K562 (cell line): ENCODE results near the gene MCMBP. TPM values are rescaled to one million over a fixed set of nuclear protein-coding genes. Genes with fewer than 3 reads are reported as not detected.

Experiments
- CEBPB ChIP-seq: fragments of 450-650 bp; IDR thresholded peaks from 2 replicates; pipeline ENCODE4 v1.6.1; 2016; ENCODE audit warnings: missing genetic modification characterization, missing compliant biosample characterization
- HMBOX1 ChIP-seq: sonication (generic); IDR thresholded peaks from 2 replicates; pipeline ENCODE4 v1.6.1; 2016
- MLX ChIP-seq, 2 experiments: fragments of 450-650 bp in 1 of 2; sonication (generic) in 1 of 2; formaldehyde crosslinking; conservative IDR thresholded peaks; 2 replicates each; pipeline versions ENCODE4 v1.4.0 to v1.8.1; 2020 to 2022; ENCODE audit warnings: mild to moderate bottlenecking in 1 of 2, missing genetic modification reagents in 1 of 2
- ZNF592 ChIP-seq: fragments of 450-650 bp; IDR thresholded peaks from 2 replicates; pipeline ENCODE4 v1.6.1; 2017; ENCODE audit warnings: antibody characterized with exemption, mild to moderate bottlenecking
- polyA plus RNA-seq, 8 experiments: library from polyadenylated mRNA; depleted of rRNA in 4 of 8; stranded (reverse) in 5 of 8; unstranded in 3 of 8; fragments of >200 nt; fragmentation: Nextera tagmentation in 2 of 8; fragmentation: Illumina TruSeq in 1 of 8; extraction: Ambion mirVana in 2 of 8; extraction: Trizol in 1 of 8; gene quantifications; 2 replicates each; pipeline versions ENCODE4 v1.2.1 to v1.2.3, GENCODE V29; 2011 to 2014; ENCODE audit warnings: inconsistent platforms in 1 of 8, missing spikeins in 1 of 8
- total RNA-seq, 7 experiments: library from RNA; depleted of rRNA in 6 of 7; stranded (reverse); fragments of >200 nt in 6 of 7; fragmentation: Illumina TruSeq in 2 of 7; extraction: Trizol in 2 of 7; gene quantifications; 2 replicates each; pipeline versions ENCODE4 v1.2.1 to v1.2.3, GENCODE V29; 2011 to 2021; ENCODE audit warnings: low replicate concordance in 1 of 7

MCMBP gene
- total and polyA plus RNA-seq, 9 of the 15 experiments (the other 6 are each of a cell fraction or from before 2014, with no cell fraction given), result 11.2 to 74.3 (median 50.5) TPM

DNA sequence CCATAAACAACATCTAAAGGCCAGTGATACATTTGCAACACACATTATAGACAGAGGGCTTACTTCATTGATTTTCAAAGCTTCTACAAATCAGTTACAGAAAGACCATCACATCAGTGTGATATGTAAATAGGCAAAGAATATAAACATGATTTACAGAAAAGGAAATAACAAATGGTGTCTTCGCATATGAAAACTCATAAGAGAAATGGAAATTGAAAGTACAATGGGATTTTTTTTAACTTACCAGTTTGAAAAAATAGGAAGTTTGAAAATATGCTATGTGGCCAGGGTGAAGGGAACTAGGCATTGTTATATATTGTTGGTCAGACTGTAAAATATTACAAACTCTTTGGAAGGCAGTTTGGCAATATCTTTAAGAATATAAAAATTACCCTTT, 47.2 kb upstream of the MCMBP start (continued):
- TF ChIP-seq ZNF592, result no peak
- TF ChIP-seq MLX (CRISPR knock-in tag; conservative IDR thresholded peaks at IDR 0.05), result no peak
- no peak for TF ChIP-seq HMBOX1
- no peak for TF ChIP-seq CEBPB (tag)
